SU-DHL-6 (cell line): ENCODE measurements around the gene GNB4.

Experiments
- EZH2phosphoT487 ChIP-seq: fragments of 200-600 bp; sonication (generic), shearing (Covaris generic); conservative IDR thresholded peaks from 2 replicates; pipeline ENCODE4 v1.6.1; 2018; ENCODE audit warnings: mild to moderate bottlenecking, antibody characterized with exemption, low read length, moderate library complexity, mixed read lengths
- TF ChIP-seq, protein P1 (sequence below): fragments of 200-600 bp; sonication (generic); IDR thresholded peaks from one replicate; pipeline ENCODE4 v1.5.1; 2017; ENCODE audit warnings: antibody characterized with exemption, mild to moderate bottlenecking, low read length, moderate library complexity; ENCODE audit not compliant: insufficient read depth, poor library complexity, severe bottlenecking

DNA sequence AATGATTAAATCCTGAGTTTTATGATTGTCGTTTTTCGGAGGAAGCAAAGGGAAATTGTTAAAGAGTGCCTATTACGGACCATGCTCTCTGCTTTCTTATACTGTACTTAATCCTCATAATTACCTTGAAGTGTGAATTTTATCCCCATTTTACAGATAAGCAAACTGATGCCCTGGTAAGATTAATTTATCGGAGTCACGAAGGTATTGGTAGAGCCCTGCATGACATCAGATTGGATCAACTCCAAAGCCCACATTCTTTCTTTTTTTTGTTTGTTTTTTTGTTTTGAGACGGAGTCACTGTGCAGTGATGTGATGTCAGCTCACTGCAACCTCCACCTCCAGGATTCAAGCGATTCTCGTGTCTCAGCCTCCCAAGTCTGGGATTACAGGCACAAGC is 1.6 kb upstream of the GNB4 start:
- TF ChIP-seq EZH2phosphoT487, result no peak
- TF ChIP-seq, protein P1, sequence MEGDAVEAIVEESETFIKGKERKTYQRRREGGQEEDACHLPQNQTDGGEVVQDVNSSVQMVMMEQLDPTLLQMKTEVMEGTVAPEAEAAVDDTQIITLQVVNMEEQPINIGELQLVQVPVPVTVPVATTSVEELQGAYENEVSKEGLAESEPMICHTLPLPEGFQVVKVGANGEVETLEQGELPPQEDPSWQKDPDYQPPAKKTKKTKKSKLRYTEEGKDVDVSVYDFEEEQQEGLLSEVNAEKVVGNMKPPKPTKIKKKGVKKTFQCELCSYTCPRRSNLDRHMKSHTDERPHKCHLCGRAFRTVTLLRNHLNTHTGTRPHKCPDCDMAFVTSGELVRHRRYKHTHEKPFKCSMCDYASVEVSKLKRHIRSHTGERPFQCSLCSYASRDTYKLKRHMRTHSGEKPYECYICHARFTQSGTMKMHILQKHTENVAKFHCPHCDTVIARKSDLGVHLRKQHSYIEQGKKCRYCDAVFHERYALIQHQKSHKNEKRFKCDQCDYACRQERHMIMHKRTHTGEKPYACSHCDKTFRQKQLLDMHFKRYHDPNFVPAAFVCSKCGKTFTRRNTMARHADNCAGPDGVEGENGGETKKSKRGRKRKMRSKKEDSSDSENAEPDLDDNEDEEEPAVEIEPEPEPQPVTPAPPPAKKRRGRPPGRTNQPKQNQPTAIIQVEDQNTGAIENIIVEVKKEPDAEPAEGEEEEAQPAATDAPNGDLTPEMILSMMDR, result no peak
